AG04450 (cell line): ENCODE data around the gene ACTR3. TPM values are rescaled to one million over a fixed set of nuclear protein-coding genes. Genes with fewer than 3 reads are reported as not detected.

Experiments used
- CTCF ChIA-PET: fragments of 300-600, 350-600 bp; formaldehyde crosslinking; extraction: SDS; loops from one replicate; lab custom pipeline; 2022; ENCODE audit warnings: antibody characterized with exemption, inconsistent platforms; lab: Charles Lee
- POLR2A ChIA-PET: fragments of 350-600 bp; formaldehyde crosslinking; extraction: SDS; loops from one replicate; lab custom pipeline; 2021; ENCODE audit warnings: antibody characterized with exemption, inconsistent platforms; lab: Yijun Ruan, JAX
- DNase-seq: peaks from one replicate; pipeline ENCODE4 v3.0.0-alpha.2; 2011; ENCODE audit warnings: low read depth, low spot score
- H3K27ac ChIP-seq: one replicate; pipeline ENCODE4 v1.5.1; 2012; ENCODE audit warnings: low read depth, low read length, control low read depth
- H3K27me3 ChIP-seq: one replicate; pipeline ENCODE4 v1.6.0; 2012; ENCODE audit warnings: low read length; ENCODE audit not compliant: control insufficient read depth, insufficient read depth
- H3K4me3 ChIP-seq: 2 replicates; pipeline ENCODE4 v1.5.1; 2011; ENCODE audit warnings: mild to moderate bottlenecking, low read depth, low read length, control low read depth
- H3K9me3 ChIP-seq: 2 replicates; pipeline ENCODE4 v1.5.1; 2012; ENCODE audit warnings: low read length; ENCODE audit not compliant: control insufficient read depth, insufficient read depth
- polyA plus RNA-seq: library from polyadenylated mRNA; depleted of rRNA; stranded (reverse); fragments of >200 nt; gene quantifications from 2 replicates; pipeline ENCODE4 v1.2.3, GENCODE V29; 2011
- TF ChIP-seq, protein P1 (sequence below): IDR thresholded peaks from 2 replicates; pipeline ENCODE4 v1.5.1; 2011; ENCODE audit warnings: low read depth, low read length, control low read depth, inconsistent platforms

The ACTR3 gene
- polyA plus RNA-seq, 1 experiment, result 536 TPM

DNA sequence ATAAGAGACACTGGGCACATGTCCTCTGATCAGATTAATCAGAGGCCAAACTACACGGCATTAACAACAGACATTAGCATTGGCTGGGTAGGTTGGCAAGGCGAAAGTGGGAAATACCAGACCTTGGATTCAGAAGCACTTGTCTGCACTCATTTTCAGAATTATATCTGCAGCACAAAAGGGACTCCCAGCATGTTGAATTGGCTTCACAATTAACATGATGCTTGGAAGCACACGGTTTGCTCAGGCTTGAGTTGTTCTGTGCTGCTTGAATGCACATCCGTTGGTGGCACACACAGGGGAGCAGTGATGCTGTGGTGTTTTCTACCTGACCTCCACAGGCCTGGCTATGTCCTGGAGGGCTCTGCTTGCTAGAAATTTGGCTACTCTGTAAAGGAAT lies 83.9 kb downstream of the ACTR3 start:
- H3K27me3 ChIP-seq, result no peaks in the 10 kb centered on the region
- H3K9me3 ChIP-seq, result peaks cover 2% of the 10 kb centered on the region; the same call in 1 of the 2 replicates
- POLR2A ChIA-PET, result no interaction called here
- TF ChIP-seq, protein P1, sequence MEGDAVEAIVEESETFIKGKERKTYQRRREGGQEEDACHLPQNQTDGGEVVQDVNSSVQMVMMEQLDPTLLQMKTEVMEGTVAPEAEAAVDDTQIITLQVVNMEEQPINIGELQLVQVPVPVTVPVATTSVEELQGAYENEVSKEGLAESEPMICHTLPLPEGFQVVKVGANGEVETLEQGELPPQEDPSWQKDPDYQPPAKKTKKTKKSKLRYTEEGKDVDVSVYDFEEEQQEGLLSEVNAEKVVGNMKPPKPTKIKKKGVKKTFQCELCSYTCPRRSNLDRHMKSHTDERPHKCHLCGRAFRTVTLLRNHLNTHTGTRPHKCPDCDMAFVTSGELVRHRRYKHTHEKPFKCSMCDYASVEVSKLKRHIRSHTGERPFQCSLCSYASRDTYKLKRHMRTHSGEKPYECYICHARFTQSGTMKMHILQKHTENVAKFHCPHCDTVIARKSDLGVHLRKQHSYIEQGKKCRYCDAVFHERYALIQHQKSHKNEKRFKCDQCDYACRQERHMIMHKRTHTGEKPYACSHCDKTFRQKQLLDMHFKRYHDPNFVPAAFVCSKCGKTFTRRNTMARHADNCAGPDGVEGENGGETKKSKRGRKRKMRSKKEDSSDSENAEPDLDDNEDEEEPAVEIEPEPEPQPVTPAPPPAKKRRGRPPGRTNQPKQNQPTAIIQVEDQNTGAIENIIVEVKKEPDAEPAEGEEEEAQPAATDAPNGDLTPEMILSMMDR, result no peak
- CTCF ChIA-PET, result no interaction called here
- no peak overlapping the region for H3K4me3 ChIP-seq
- H3K27ac ChIP-seq, result no peak overlapping the region
- DNase-seq, result no peak

DNA sequence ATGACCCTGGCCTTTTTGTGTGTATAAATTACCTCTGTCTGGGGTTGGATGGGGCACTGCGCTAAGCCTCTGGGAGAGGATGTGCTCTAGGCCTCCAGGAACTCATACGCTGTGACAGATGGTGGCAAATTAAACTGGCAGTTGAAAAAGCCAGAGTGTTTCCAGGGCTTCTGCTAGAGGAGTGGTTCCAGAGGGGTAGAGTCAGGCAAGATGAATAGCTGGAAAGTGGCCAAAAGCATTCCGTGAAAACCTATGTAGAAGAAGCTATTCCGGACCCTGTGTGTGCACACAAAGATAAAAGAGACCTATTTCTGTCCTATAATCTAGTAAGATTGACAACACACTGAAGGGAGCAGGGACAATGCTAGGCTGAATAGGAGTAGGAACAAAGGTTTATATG lies 84.8 kb downstream of the ACTR3 start:
- H3K4me3 ChIP-seq, result no peak overlapping the region
- H3K9me3 ChIP-seq, result peaks cover 11% of the 10 kb centered on the region
- ChIA-PET POLR2A (no interaction called here), CTCF (no interaction called here)
- H3K27me3 ChIP-seq, result no peaks in the 10 kb centered on the region
- no peak for DNase-seq
- H3K27ac ChIP-seq, result peak overlapping the region; percentile 25
- TF ChIP-seq, protein P1, result no peak

DNA sequence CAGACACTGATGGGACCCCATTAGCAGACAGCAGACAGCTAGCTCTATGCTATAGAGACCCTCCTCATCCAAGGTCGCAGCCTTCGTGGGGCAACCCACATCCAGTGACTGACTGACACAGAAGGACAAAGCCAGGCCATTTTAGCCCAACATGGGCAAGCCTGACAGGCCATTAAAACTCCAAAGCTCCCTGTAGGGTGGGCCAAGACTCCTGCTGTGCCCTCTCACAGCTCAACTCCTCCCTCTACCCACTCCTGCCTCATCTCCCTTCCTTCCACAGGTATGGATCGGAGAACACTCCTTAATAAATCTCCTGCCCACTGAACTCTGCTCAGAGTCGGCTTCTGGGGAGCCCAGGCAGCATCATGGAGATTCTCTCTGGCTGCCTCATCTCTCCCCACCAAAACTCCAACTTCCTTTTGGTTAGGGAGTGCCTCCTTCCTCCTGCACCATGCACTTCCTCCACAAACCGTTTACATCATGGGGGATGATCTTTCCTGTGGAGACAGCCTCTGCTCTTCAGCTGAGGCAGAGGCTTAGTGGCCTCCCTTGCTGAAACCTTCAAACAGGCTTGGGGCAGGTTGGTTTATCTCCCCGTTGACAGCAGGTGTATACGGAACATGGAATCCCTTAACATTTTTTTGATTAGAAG lies 86.5 kb downstream of the ACTR3 start:
- no peak for DNase-seq
- CTCF ChIA-PET, result no interaction called here
- Histone ChIP-seq H3K9me3 (peaks cover 15% of the 10 kb centered on the region), H3K27ac (no peak overlapping the region), H3K4me3 (no peak overlapping the region), H3K27me3 (no peaks in the 10 kb centered on the region)
- POLR2A ChIA-PET, result no interaction called here
- TF ChIP-seq, protein P1, result no peak

DNA sequence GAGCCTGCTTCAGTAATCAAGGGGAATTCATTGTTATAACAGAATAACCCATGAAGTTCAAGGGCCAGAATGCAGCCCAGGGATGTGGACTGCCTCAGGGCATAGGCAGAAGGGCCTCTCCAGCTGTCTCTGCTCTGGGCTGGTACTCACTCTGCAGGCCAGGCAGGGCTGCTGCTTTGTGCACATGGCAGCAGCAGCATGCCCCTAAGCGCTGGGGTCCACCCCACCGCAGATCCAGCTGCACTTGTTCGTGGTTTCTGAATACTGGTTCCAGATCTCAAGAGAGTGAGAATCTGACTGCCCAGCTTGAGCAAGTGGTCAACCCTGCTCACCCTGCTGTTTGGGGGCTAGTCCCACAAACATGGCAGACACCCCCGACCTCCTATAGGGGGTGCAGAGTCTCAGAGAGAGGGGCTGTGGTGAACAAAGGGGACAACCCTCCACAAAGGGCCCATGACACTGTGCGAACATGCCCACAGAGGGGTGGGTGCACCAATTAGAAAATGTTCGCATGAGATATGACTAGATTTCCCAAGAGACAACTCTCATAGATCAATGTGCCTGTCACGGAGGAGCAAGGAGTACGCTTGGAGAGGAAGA lies 87.3 kb downstream of the ACTR3 start:
- DNase-seq, result no peak
- TF ChIP-seq, protein P1, result no peak
- Histone ChIP-seq H3K4me3 (no peak overlapping the region), H3K9me3 (peaks cover 15% of the 10 kb centered on the region), H3K27ac (no peak overlapping the region), H3K27me3 (no peaks in the 10 kb centered on the region)
- ChIA-PET CTCF (interaction anchor here (1.0 to 1.2 kb wide), 2 partner anchors 12 to 44 kb away, joined by 3 to 4 read pairs; no protein-coding TSS in a partner anchor), POLR2A (no interaction called here)
